ENCODE results near the gene HYCC1. TPM values are rescaled to one million over a fixed set of nuclear protein-coding genes. Genes with fewer than 3 reads are reported as not detected.

HYCC1 gene
- total RNA-seq = 10 to 100 TPM in 1 of 4 donors, 1 to 10 TPM in 3; 3.7 to 19.8 (median 8.5) TPM

- 2 to 8% methylated on average over 8 to 59 of the region's 61 CpGs for WGBS, 2 donors (ENCODE audit: low coverage in 1 of 2)
- in situ Hi-C loops (cut with MboI; ENCODE audit: low pct_ligation_motif_present in 1 of 4, low pct_unique_long_range_greater_than_20kb in 1 of 4, low sequenced_read_pairs in 3 of 4) = loop anchor here in 1 of 4 donors (25.0 kb wide), 1 partner anchor 177 kb away; no protein-coding TSS in a partner anchor
Measured at GRCh38 chr7:23013715-23014649, at the start of gene HYCC1. Gene HYCC1 (minus strand): TSS chr7:23014130. CDS start chr7:22991111, 23,019 bp downstream.

DNA sequence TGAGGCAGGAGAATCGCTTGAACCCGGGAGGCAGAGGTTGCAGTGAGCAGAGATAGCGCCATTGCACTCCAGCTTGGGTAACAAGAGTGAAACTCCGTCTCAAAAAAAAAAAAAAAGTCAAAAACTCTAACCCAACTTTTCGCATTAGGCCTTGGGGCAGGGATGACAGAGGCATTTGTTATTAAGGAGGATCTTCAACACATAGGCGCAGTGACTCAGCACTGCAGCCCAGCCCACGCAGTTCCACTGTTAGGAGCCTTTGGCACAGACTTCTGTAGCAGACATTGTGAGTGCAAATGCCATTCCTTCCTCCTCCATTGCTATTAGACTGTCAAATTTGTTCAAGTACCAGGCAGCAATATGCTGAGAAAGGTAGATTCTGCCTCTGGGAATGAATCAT is 48.5 kb upstream of the HYCC1 start:
- H3K4me3 ChIP-seq = no peak overlapping the region
- H3K36me3 ChIP-seq = no peaks in the 10 kb centered on the region
- in situ Hi-C loops (cut with MboI; ENCODE audit: low pct_ligation_motif_present in 1 of 4, low pct_unique_long_range_greater_than_20kb in 1 of 4, low sequenced_read_pairs in 3 of 4) (loop anchor here in 1 of 4 donors (25.0 kb wide), 1 partner anchor 500 kb away; no protein-coding TSS in a partner anchor), intact Hi-C loops (cut with DNase I; ENCODE audit: low total_unique reads) (no loop called here)
- WGBS, 2 donors (ENCODE audit: low coverage in 1 of 2) = 89 to 93% methylated on average over 3 to 7 of the region's 7 CpGs
- H3K27ac ChIP-seq = no peak overlapping the region
- H3K4me1 ChIP-seq = no peaks in the 10 kb centered on the region
- H3K27me3 ChIP-seq = peaks cover 24% of the 10 kb centered on the region
- H3K9me3 ChIP-seq = no peaks in the 10 kb centered on the region
- no peak for DNase-seq
- TF ChIP-seq EP300 (IDR thresholded peaks at IDR 0.05; ENCODE audit: low read depth) (no peak), POLR2AphosphoS5 (IDR thresholded peaks at IDR 0.05) (no peak), POLR2A (IDR thresholded peaks at IDR 0.05) (no peak)
- TF ChIP-seq, protein P1, sequence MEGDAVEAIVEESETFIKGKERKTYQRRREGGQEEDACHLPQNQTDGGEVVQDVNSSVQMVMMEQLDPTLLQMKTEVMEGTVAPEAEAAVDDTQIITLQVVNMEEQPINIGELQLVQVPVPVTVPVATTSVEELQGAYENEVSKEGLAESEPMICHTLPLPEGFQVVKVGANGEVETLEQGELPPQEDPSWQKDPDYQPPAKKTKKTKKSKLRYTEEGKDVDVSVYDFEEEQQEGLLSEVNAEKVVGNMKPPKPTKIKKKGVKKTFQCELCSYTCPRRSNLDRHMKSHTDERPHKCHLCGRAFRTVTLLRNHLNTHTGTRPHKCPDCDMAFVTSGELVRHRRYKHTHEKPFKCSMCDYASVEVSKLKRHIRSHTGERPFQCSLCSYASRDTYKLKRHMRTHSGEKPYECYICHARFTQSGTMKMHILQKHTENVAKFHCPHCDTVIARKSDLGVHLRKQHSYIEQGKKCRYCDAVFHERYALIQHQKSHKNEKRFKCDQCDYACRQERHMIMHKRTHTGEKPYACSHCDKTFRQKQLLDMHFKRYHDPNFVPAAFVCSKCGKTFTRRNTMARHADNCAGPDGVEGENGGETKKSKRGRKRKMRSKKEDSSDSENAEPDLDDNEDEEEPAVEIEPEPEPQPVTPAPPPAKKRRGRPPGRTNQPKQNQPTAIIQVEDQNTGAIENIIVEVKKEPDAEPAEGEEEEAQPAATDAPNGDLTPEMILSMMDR (IDR thresholded peaks at IDR 0.05) = no peak

More at GRCh38 chr7:23013715-23014649, at the start of gene HYCC1:
- peak; percentile 98 for DNase-seq
- TF ChIP-seq, protein P1 (IDR thresholded peaks at IDR 0.05) = peak; percentile 56 to 86 (median 63)
- no peak for TF ChIP-seq EP300 (IDR thresholded peaks at IDR 0.05; ENCODE audit: low read depth)
- peak; percentile 92 to 99 (median 93) for TF ChIP-seq POLR2AphosphoS5 (IDR thresholded peaks at IDR 0.05)
- TF ChIP-seq POLR2A (IDR thresholded peaks at IDR 0.05) = peak; percentile 83
- peak within 1 kb of the TSS; percentile 78 to 89 (median 84) for H3K27ac ChIP-seq
- H3K36me3 ChIP-seq = no peaks in the 10 kb centered on the region
- peaks cover 14% of the 10 kb centered on the region for H3K27me3 ChIP-seq
- H3K4me3 ChIP-seq = peak within 1 kb of the TSS; percentile 54 to 90 (median 82)
- intact Hi-C loops (cut with DNase I; ENCODE audit: low total_unique reads) = loop anchor here (5.0 to 10.0 kb wide), 2 partner anchors 159 to 287 kb away; partner anchors contain the start of gene IL6
- no peaks in the 10 kb centered on the region for H3K9me3 ChIP-seq
- peaks cover 0 to 19% (median 8%) of the 10 kb centered on the region in 4 donors for H3K4me1 ChIP-seq

- Histone ChIP-seq H3K27me3 (peaks cover 25% of the 10 kb centered on the region), H3K36me3 (no peaks in the 10 kb centered on the region), H3K27ac (no peak overlapping the region), H3K9me3 (no peaks in the 10 kb centered on the region), H3K4me3 (no peak overlapping the region), H3K4me1 (no peaks in the 10 kb centered on the region)
- intact Hi-C loops (cut with DNase I; ENCODE audit: low total_unique reads) = no loop called here
- DNase-seq = no peak
- no peak for TF ChIP-seq EP300 (IDR thresholded peaks at IDR 0.05; ENCODE audit: low read depth)
- TF ChIP-seq POLR2A (IDR thresholded peaks at IDR 0.05) = no peak
- TF ChIP-seq, protein P1 (IDR thresholded peaks at IDR 0.05) = no peak
- TF ChIP-seq POLR2AphosphoS5 (IDR thresholded peaks at IDR 0.05) = no peak
- whole genome bisulfite sequencing, 2 donors (ENCODE audit: low coverage in 1 of 2) = 95 to 100% methylated on average over 3 to 5 of the region's 6 CpGs
- in situ Hi-C loops (cut with MboI; ENCODE audit: low pct_ligation_motif_present in 1 of 4, low pct_unique_long_range_greater_than_20kb in 1 of 4, low sequenced_read_pairs in 3 of 4) = loop anchor here in 1 of 4 donors (25.0 kb wide), 1 partner anchor 499 kb away; no protein-coding TSS in a partner anchor
Measured at GRCh38 chr7:23061327-23061726, 47.4 kb upstream of the HYCC1 start.

Data from transverse colon (tissue), 4 donors.